HTERT RPE-1 (cell line): ENCODE data around the gene CALR3.

Source experiments
- in situ Hi-C: fragments of 300-500 bp; cut with MboI; formaldehyde crosslinking; loops from 4 replicates; pipeline ENCODE4 v1.14.3; 2020; ENCODE audit warnings: low sequenced_read_pairs

Gene CALR3

DNA sequence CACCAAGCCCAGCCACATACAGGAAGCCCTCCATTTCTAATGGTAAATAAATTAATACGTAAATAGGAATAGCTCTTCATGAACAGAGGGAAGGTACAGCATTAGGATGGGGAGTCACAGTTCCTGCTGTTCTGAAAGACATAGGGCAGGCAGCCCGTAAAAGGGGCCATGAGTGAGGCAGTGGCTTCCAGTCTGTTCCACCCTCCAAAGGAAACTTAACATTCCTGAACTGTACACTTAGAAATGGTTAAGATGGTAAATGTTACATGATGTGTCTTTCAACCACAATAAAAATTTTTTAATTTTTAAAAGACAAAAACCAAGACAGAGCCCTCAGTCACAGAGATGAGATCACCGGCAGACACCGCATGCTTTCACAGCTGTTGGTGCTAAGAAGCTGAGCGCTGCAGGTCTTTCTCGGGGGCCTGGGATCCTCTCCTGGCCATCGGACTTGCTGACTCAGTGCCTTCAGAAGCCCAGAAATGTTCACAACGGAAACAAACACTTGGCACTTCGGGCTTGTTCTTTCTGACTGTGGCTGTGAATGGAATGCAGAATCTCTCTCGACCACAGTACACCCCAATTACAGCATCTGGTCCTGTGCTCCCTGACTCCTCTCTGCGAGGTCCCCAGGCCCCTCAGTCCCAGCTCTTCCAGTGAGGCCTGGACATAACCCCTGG, 60.6 kb downstream of the CALR3 start:
- in situ Hi-C loops = no loop called here

DNA sequence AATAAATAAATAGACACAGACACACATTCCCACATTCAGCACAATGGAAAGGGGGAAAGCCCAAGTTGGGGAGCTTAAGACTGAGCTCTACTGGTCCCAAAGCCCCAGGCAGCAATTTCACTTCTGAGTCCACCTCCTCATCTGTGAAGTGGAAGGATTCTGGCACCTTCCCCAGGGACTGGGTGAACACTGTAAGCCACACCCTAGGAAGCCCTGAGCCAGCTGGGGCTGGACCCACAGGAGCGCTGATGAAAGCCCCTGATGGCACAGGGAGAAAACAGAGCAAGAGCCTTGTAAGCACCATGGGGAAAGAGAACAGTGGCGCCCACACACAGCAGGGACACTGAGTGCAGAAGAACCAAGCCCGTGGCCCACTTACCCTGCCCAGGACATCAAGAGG, 62.0 kb downstream of the CALR3 start:
- in situ Hi-C loops = no loop called here

DNA sequence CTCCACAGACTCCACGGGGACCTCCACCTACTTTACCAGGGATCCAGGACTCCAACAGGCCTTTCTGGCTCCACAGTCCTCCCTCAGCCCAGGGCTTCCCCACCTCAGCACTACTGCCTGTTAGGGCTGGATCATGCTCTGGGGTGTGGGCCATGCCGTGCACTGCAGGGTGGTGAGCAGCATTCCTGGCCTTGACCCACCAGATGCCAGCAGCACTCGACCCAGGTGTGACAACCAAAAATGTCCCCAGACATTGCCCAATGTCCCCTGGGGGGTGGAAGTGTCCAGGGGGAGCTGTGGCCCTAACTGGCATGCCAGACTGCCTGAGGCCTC, 66.2 kb downstream of the CALR3 start:
- in situ Hi-C loops = no loop called here

DNA sequence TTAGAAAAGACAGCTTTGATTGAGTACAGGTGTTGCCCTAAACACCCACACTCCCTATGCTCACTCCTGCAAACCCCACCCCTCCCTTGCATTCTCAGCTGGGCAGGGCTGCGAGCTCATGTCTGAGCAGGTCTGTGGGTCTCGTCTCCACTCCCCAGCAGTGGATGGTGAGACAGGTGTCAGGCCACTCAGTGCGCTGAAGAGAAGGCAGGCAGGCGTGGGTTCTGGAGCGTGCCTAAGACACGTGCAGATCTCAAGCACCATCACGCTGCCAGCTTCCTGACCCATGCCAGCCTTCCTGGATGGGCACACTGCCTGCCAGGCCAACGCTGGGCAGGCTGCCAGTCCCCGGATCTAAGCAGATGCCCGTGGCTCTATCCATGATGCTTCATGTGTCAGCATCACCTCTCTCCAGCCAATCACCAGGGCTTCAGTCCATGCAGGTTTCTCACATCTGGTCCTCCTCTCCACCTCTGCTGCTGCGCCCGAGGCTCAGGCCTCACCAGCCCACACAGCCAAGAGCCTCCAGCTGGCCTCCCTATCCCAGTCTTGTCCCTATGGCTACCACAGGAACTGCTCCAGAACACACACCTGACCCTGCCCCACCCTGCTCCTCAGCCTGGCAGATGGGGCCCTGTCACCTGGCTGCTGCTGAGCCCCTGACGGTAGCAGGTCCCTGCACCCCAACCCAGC, 66.8 kb downstream of the CALR3 start:
- in situ Hi-C loops = no loop called here
